Hepatocyte (in vitro differentiated cells): ENCODE measurements around the gene MAST4. TPM values are rescaled to one million over a fixed set of nuclear protein-coding genes. Genes with fewer than 3 reads are reported as not detected.

ENCODE experiments used
- DNase-seq: peaks from one replicate; pipeline ENCODE4 v3.0.0-alpha.2; 2016; ENCODE audit warnings: low spot score
- H2AFZ ChIP-seq: fragments of 200-600 bp; sonication (generic); 2 replicates; pipeline ENCODE4 v1.6.0; 2016; ENCODE audit warnings: antibody characterized with exemption, mild to moderate bottlenecking
- H3K27ac ChIP-seq: fragments of 200-600 bp; sonication (generic); 2 replicates; pipeline ENCODE4 v1.5.1; 2016; ENCODE audit warnings: mild to moderate bottlenecking
- H3K27me3 ChIP-seq: fragments of 200-600 bp; sonication (generic); 2 replicates; pipeline ENCODE4 v1.6.1; 2016
- H3K36me3 ChIP-seq: fragments of 200-600 bp; sonication (generic); replicated peaks from 2 replicates; pipeline ENCODE4 v1.5.1; 2016; ENCODE audit warnings: low read depth; ENCODE audit not compliant: insufficient read depth
- H3K4me1 ChIP-seq: fragments of 200-600 bp; sonication (generic); 2 replicates; pipeline ENCODE4 v1.5.1; 2016; ENCODE audit warnings: mild to moderate bottlenecking, moderate library complexity; ENCODE audit not compliant: insufficient read depth
- H3K4me2 ChIP-seq: fragments of 200-600 bp; sonication (generic); 2 replicates; pipeline ENCODE4 v1.6.0; 2016
- H3K4me3 ChIP-seq: fragments of 200-600 bp; sonication (generic); 2 replicates; pipeline ENCODE4 v1.5.1; 2016; ENCODE audit warnings: mild to moderate bottlenecking
- H3K79me2 ChIP-seq: fragments of 200-600 bp; sonication (generic); 2 replicates; pipeline ENCODE4 v1.6.0; 2017; ENCODE audit warnings: mild to moderate bottlenecking
- H3K9me2 ChIP-seq: fragments of 200-600 bp; sonication (generic); replicated peaks from 2 replicates; pipeline ENCODE4 v1.6.0; 2017; ENCODE audit warnings: mild to moderate bottlenecking; ENCODE audit not compliant: insufficient read depth
- H3K9me3 ChIP-seq: fragments of 200-600 bp; sonication (generic); 2 replicates; pipeline ENCODE4 v1.5.1; 2016; ENCODE audit warnings: low read depth, mild to moderate bottlenecking
- H4K20me1 ChIP-seq: fragments of 200-600 bp; sonication (generic); 2 replicates; pipeline ENCODE4 v1.6.0; 2016; ENCODE audit warnings: mild to moderate bottlenecking; ENCODE audit not compliant: insufficient read depth, poor library complexity, severe bottlenecking
- EZH2 ChIP-seq: fragments of 200-600 bp; sonication (generic); IDR thresholded peaks from 2 replicates; pipeline ENCODE4 v1.6.1; 2016; ENCODE audit warnings: antibody characterized with exemption, mild to moderate bottlenecking, borderline replicate concordance
- EZH2phosphoT487 ChIP-seq: fragments of 200-600 bp; sonication (generic); IDR thresholded peaks from one replicate; pipeline ENCODE4 v1.6.1; 2018; ENCODE audit warnings: antibody characterized with exemption, mild to moderate bottlenecking, low read depth, moderate library complexity; ENCODE audit not compliant: unreplicated experiment, severe bottlenecking
- WGBS: methylation state at CpG from one replicate; pipeline ENCODE4 v1.1.6; 2016; ENCODE audit warnings: low lambda C conversion rate; ENCODE audit errors: missing lambda C conversion rate; 5-methylcytosine and 5-hydroxymethylcytosine counted together
- polyA plus RNA-seq: library from polyadenylated mRNA; unstranded; fragments of >200 nt; fragmentation: Nextera tagmentation; extraction: Ambion mirVana; gene quantifications from 2 replicates; pipeline ENCODE4 v1.2.1, GENCODE V29; 2016
- total RNA-seq: library from RNA; depleted of rRNA; stranded (reverse); fragments of >200 nt; gene quantifications from 2 replicates; pipeline ENCODE4 v1.2.3, GENCODE V29; 2014
- TF ChIP-seq, protein P1 (sequence below): fragments of 200-600 bp; sonication (generic); IDR thresholded peaks from 2 replicates; pipeline ENCODE4 v1.5.1; 2016; ENCODE audit warnings: antibody characterized with exemption, mild to moderate bottlenecking; ENCODE audit not compliant: poor library complexity

MAST4 gene
- total and polyA plus RNA-seq, 2 experiments from 2014 or later = 11.7 to 13.2 TPM

DNA sequence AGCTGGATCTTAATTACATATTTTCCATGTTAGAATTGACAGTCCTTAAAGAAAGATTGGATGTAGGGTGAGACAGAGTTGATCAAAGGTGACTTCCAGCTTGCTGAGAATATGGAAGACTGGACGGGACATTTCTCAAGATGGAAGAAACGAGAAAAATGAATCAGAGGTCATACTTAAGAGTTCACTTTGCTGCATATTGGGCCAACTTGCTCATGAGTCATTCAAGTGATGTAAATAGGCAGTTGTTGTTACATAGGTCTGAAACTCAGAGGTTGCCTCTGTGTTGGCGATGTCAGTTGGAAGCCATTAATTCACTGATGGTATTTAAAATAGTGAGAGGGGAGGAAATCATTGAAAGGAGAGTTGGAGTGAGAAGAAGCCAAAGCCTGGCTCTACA, 467.6 kb downstream of the MAST4 start:
- H3K4me2 ChIP-seq = no peak overlapping the region
- H3K27me3 ChIP-seq = no peaks in the 10 kb centered on the region
- H3K36me3 ChIP-seq = no peaks in the 10 kb centered on the region
- peaks cover 43% of the 10 kb centered on the region for H3K79me2 ChIP-seq
- WGBS = 88% methylated on average over 3 of the region's 3 CpGs
- no peak overlapping the region for H3K4me3 ChIP-seq
- no peaks in the 10 kb centered on the region for H3K9me3 ChIP-seq
- no peak overlapping the region for H2AFZ ChIP-seq
- H3K27ac ChIP-seq = no peak overlapping the region
- no peak for TF ChIP-seq EZH2
- TF ChIP-seq EZH2phosphoT487 = no peak
- TF ChIP-seq, protein P1, sequence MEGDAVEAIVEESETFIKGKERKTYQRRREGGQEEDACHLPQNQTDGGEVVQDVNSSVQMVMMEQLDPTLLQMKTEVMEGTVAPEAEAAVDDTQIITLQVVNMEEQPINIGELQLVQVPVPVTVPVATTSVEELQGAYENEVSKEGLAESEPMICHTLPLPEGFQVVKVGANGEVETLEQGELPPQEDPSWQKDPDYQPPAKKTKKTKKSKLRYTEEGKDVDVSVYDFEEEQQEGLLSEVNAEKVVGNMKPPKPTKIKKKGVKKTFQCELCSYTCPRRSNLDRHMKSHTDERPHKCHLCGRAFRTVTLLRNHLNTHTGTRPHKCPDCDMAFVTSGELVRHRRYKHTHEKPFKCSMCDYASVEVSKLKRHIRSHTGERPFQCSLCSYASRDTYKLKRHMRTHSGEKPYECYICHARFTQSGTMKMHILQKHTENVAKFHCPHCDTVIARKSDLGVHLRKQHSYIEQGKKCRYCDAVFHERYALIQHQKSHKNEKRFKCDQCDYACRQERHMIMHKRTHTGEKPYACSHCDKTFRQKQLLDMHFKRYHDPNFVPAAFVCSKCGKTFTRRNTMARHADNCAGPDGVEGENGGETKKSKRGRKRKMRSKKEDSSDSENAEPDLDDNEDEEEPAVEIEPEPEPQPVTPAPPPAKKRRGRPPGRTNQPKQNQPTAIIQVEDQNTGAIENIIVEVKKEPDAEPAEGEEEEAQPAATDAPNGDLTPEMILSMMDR = no peak
- peaks cover 16% of the 10 kb centered on the region for H3K4me1 ChIP-seq
- H3K9me2 ChIP-seq = no peaks in the 10 kb centered on the region
- DNase-seq = no peak
- no peaks in the 10 kb centered on the region for H4K20me1 ChIP-seq

DNA sequence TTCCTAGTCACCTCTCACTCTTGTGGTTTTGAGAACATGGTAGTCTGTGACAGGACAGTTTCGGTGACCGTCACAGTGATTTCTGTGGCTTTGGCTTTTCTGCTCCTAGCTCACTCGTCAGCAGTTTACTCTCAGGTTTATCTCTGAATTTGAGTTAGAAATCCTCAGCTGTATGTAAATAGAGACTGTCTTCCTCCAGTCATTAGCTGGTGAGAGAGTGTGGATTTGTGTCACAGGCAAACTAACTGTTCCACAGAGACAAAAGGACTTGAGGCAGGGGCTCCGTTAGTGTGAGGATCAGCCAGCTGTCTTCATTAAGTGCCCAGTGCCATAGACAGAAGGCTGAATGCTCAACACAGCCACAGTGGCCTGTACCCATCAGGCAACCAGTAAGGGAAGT, 469.0 kb downstream of the MAST4 start:
- Histone ChIP-seq H3K4me2 (peak overlapping the region; percentile 41), H4K20me1 (no peaks in the 10 kb centered on the region), H3K36me3 (no peaks in the 10 kb centered on the region), H3K27ac (peak overlapping the region; percentile 56), H3K4me3 (no peak overlapping the region), H2AFZ (no peak overlapping the region), H3K4me1 (peaks cover 12% of the 10 kb centered on the region), H3K9me2 (no peaks in the 10 kb centered on the region), H3K9me3 (no peaks in the 10 kb centered on the region), H3K79me2 (peaks cover 42% of the 10 kb centered on the region), H3K27me3 (no peaks in the 10 kb centered on the region)
- WGBS = 44% methylated on average over 4 of the region's 4 CpGs
- TF ChIP-seq EZH2phosphoT487 (no peak), EZH2 (no peak)
- TF ChIP-seq, protein P1 = no peak
- no peak for DNase-seq

GRCh38 chr5:67065696-67066095, 469.5 kb downstream of the MAST4 start:
- H3K4me1 ChIP-seq = peaks cover 12% of the 10 kb centered on the region
- H3K79me2 ChIP-seq = peaks cover 42% of the 10 kb centered on the region
- DNase-seq = no peak

More at GRCh38 chr5:67065696-67066095, 469.5 kb downstream of the MAST4 start:
- Histone ChIP-seq H3K4me2 (peak overlapping the region; percentile 41), H3K27ac (peak overlapping the region; percentile 56), H3K36me3 (no peaks in the 10 kb centered on the region), H2AFZ (no peak overlapping the region), H3K4me3 (no peak overlapping the region), H3K27me3 (no peaks in the 10 kb centered on the region), H3K9me3 (no peaks in the 10 kb centered on the region), H4K20me1 (no peaks in the 10 kb centered on the region), H3K9me2 (no peaks in the 10 kb centered on the region)
- TF ChIP-seq, protein P1 = no peak
- TF ChIP-seq EZH2phosphoT487 (no peak), EZH2 (no peak)
- WGBS = 56% methylated on average over 1 of the region's 1 CpG
